HG02623 (cell line): ENCODE data around the gene NDUFV2.

Experiments
- ATAC-seq: cut with Tn5 transposase; IDR thresholded peaks from one replicate; pipeline ENCODE4 v1.9.1; 2021; ENCODE audit warnings: moderate library complexity; ENCODE audit not compliant: unreplicated experiment

NDUFV2 gene

DNA sequence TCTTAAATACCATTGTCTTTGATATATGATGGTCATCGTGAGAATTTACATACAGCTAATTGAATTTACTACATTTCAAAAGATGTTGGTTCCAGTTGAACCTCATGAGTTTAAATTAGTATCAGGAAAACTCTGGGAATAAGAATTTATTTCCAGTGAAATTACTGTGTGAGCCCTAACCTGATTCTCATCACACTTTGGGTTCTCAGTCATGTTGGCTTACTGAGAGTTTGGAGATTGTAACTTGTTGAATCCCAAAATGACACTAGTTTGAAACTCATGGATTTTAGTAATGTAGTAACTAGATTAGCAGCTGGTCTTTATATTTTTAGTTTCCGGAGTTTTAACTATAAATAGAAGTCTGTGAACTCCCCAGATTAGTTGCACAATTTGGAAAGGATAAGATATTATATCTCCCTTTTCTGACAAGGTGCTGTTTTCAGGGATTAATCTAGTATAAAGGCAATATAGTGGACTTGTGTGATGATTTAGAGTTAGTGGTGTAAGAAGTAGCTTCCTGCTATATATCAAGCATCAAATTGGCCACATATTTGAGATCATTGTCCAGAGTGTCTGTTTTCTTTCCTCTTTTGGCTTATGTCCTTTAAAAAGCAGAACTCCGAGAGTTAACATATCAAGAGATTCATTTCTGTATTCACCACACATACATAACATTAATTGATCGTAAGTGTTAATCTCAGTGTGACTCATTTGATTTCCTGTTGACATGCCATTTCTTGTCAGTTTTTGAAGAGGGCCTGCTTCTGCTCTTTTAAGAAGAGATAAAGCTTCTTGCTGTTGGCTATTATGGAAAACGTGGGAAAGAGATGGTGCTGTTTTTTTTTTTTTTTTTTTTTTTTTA, 15.7 kb downstream of the NDUFV2 start:
- no peak for ATAC-seq

DNA sequence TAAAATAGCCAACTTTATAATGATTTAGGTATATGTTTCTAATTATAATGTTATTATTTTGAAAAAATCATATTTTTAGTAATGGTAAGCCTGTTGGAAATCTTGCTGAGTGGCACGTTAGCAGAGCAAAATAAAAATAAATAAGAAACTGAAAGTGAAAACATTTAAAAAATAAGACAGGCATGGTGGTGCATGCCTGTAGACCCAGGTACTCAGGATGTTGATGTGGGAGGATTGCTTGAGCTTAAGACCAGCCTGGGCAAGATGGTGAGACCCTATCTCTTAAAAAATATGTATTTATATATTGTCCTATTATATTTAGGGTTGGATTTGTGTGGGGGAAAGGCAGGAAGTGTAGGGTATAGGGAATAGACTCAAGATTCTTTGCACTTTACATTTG, 18.3 kb downstream of the NDUFV2 start:
- ATAC-seq: no peak

DNA sequence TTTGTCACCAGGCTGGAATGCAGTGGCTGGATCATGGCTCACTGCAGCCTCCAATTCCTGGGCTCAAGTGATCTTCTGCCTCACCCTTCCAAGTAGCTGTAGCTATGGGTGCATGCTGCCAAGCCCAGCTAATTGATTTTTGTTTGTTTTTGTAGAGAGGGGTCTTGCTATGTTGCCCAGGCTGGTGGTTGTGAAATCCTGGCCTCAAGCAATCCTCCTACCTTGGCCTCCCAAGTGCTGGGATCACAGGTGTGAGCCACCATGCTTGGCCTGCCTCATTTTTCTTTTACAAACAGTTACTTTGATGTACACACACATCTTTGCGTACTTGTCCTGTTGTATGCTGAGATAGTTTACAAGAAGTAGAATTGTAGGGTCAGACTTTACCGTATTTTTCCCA, 21.0 kb downstream of the NDUFV2 start:
- ATAC-seq: no peak

DNA sequence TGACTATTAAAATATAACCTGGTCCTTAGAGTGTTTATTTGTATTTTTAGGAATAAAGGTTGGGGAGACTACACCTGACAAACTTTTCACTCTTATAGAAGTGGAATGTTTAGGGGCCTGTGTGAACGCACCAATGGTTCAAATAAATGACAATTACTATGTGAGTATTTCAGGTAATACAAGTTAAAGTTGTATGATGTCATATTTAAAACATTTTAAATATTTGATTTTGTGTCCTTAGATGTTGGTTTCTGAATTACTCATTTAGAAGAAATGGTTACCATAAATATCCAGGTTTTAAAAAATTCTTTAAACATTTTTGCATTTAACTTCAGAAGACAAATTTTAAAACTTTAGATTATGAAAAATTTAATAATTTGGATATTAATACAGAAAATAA, 22.3 kb downstream of the NDUFV2 start:
- ATAC-seq: no peak

DNA sequence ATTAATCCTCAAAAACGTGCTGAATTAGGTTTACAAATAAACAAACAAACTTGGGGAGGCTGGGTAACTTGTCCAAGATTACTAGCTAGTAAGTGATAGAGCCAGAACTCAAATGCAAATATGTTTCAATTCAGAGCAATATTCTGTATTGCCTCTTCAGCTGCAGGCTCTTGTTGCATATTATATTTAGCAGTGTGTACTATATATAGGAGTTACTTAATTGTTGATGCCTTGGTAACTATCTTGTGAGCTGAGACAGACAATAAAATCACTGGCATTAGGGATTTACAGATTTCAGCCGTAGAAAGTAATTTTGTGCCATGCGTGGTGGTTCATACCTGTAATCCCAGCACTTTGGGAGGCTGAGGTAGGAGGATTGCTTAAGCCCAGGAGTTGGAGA, 23.8 kb downstream of the NDUFV2 start:
- ATAC-seq: no peak

DNA sequence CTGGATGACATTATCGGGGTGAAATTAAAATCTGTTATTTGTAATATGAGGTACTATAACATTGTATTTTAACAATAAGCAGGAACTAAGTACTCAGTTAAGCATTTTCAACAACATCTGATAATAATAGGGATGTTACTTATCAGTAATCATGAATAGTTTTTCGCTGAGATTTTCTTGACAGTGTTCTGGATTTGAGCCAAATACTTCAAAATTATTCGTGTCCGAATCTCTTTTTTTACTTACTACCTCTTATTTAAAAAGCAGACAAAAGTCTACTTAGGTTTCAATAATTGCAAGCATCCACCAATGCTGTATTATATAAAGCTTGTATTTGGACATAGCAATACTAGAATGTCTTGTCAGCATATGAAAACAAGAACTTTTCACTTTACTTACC, 27.7 kb downstream of the NDUFV2 start:
- ATAC-seq: no peak

DNA sequence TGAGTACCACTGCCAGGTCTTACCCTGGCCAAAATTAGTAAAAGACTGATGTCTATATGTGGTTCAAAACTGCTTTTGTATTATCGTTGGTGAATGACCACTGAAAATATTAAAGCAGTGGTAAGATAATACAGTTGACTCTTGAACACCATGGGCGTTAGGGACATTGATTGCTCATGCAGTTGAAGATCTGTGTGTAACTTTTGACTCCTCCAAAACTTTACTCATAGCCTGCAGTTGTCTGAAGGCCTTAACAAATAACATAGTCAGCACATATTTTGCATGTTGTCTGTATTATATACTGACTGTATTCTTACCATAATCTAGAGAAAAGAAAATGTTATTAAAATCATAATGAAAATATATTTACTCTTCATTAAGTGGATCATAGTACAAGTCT, 28.3 kb downstream of the NDUFV2 start:
- ATAC-seq: no peak

DNA sequence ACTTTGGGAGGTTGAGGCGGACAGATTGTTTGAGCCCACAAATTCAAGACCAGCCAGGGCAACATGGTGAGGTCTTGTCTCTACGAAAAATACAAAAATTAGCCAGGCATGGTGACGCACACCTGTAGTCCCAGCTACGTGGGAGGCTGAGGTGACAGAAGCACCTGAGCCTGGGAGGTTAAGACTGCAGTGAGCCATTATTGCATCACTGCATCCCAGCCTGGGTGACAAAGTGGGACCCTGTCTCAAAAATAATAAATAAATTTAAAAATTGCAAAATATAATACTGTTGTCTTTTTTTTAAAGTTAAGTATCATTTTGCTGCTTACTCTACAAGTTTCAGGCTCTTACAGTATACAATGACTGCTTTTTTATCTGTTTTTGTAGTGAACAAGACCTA, 30.1 kb downstream of the NDUFV2 start:
- ATAC-seq: no peak

DNA sequence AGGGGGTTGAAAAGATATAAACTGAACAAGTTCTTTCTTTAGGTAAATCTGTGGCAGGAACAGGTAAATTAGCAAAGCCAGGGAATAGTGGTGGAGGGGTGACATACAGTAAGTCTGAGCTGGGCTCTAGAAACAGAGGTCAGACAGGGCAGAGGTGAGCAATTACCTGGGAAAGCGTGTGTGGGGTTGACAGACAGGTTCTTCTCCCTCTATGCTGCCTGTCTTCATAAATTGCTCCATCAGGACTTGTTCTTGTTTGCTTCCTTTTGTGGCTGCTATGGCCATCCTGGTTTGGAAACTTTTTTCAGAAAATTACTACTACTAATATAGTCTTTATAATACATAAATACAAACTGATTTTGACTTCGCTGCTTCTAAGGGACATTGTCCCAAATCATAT, 30.7 kb downstream of the NDUFV2 start:
- ATAC-seq: no peak

DNA sequence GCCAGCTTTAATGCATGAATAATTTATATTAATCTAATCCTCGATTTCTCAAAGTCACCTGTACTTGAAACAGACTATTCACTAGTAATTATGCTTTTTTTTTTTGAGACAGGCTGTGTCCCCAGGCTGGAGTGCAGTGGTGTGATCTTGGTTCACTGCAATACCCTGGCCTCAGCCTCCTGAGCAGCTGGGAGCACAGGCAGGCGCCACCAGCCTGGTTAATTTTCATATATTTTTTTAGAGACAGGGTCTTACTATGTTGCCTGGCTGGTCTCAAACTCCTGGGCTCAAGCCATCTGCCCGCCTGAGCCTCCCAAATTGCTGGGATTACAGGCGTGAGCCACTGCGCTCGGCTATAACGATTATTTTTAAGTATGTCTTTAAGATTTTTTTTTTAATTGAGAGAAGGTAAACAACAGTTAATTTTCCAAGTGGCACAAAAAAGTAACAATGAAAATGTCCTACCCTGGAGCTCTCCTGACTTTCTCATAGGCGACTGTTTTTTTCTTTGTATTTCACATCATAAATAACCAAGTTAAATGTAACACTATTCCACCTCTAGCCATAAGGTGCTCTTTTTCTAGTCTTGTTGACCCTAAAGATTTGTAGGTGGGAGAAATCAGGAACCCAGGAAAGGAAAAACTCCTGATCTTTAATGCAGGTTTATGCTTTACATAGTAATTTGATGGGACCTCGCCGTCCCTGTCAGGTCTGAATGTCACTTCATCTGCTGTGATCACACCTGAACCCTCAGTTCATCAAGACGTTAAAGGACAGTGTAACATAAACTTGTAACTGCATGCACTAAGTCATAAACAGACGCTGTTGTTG, 32.8 kb downstream of the NDUFV2 start:
- ATAC-seq: no peak

DNA sequence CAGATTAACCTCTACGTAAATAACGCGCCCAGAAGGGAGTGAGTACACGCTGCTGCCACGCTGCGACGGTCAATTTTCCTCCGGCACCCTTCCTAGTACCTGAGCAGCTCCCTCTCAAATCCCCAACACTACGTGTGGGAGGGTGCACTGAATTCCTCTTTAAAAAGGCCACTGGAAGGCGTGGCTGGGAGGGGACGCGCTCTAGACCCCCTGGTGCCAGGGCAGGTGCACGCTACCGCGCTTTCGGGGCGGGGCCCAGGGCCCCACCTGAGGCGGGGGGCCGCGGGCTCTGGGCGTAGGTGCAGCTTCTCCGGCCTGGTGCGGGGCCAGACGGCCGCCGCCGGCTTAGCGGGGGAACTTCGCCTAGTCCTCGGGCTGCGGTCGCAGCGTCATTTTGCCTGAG, 33.4 kb downstream of the NDUFV2 start:
- peak; percentile 18 for ATAC-seq

DNA sequence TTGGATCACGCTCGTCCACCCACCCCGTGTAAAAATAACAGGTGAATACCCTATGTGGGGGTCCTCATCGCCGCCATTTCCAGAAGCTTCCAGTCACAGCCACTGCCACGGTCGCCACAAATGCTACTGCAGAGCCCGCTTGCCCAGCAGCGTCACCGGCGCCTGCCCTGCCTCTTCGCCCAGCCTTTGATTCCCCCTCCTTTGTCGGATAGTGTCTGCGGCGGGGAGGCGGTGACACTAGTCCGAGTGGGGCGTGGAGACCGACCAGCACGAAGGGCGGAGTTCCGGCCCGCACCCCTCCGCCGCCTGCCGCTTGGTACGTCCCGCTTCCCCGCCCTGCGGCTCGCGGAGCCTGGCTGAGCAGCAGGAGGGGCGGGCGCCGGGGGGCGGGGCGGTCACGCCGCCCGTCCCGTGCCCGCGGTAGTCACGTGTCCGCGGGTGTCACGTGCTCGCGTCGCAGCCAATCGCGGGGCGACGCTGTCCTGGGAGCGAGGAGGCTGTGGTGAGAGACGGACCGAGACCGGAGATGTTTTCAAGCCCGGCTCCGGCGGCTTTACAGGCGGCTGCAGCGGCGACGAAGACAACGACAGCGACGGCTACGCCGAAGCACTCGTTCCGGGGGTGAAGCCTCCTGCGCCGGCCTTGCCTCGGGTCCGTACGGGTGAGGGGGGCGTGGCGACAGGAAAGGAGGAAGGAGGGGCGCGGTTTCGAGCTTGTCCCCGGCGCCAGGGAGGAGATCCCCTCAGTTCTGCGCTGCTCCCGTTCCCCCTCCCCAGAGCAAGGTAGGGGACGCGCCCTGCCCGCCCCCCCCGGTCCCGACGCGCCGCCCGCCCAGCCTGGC, 34.0 kb downstream of the NDUFV2 start, which contains the start of gene ANKRD12:
Gene ANKRD12, plus strand, starts transcription at position 467 of the 841 bp plus-strand sequence. CDS start 45,652 bp downstream, outside the sequence.
- peak; percentile 66 for ATAC-seq

DNA sequence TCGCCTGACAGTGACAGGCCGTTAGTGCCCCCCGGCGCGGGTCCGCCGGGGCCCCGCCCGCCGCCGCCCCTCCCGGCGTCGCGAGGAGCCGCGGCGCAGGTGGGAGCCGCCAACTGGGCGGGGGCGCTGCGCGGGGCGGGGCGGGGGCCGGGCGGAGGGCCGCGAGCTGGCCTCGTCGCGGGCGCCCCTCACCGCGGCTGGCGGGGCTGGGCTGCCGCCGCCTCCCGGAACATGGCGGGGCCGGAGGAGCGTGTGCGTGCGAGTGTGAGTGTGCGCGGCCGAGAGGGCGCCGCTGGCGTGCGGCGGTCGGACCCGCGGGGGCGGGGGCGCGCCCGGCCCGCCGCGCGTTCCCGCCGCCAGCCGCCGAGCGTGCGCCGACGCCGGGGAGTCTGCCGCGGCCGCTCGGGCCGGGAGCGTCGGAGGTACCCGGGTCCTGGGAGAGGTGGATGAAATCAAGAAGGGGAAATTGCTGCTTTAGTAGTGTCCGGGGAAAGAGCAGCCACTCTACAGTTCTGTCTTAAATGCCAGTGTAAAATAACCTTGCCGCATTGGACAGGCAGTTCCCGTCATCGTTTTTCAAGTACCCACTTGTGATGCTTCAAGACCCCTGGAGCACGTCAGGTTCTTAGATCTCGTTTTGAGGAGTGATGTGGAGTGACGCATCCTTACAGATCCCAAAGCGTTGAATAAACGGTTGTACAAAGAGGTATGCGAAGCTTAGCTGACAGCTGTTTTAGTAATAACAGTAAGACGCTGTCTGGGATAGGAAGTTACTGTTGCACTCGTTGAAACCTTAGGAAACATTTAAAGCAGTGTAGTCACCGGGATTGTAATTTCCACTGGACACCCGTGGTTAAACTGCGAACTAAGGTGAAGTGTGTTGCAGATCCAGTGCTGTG, 34.9 kb downstream of the NDUFV2 start:
- peak; percentile 27 for ATAC-seq

DNA sequence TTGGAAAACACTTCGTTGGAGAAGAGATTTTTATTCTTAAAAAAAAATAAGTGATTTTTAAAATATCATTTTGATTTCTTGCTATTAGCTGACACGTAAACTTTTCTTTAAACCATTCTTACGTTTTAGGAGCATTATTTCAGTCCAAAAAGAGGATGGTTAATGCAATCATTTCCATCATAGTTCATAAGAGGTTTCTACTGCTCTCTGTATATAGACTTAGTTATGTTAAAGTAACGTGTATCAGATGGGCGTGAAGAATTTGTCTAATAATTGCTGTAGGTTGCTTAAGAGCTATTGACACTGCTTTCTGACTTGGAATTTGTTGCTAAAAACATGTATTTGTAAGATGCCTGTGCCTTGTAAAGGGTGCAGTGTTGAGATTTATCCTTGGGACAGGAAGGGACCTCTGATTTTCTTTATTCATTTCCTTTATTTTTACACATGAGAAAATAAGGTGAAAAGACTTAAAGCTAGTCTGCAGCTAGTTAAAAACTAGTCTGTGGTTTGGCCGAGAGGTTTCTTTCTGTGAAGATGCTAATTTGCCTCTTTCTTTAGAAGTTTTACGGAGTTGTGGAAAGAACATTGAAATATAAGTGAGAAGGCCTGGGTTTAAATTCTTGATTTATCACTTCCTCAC, 37.0 kb downstream of the NDUFV2 start:
- ATAC-seq: no peak

DNA sequence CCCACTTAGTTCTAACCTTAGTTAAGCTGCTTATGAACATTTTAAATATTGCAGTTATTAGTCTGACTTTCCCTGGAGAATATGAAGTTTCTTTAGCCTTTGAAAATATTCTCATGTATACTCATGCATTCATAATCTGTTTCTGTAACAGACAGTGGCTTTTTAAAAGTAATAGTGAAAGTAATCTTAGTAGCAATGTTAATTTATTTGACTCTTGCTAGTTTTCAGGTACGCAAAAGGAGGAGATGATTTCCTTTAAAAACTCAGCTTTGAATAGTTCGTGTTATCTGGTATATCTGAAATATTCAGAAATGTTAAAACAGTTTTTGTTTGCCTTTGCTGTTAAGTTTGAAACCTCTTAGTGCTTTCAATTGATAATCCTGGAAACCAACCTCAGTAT, 37.9 kb downstream of the NDUFV2 start:
- no peak for ATAC-seq

DNA sequence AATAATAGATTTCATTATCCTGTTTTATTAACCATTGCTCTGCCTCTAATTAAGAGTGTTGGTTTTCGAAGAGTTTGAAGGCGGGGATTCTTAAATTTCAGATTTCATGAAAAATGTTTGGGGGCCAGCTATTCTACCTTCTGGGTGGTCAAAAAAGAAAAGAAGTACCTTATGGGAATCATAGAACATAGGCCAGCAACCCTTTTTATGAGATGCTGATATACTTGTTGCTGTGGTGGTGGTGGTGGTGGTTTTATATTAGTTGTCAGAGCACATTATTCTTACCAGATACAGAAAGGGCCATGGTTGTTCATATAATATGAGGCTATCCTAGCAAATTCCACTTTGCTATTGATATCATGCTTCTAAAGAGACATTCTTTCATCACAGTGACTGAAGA, 38.5 kb downstream of the NDUFV2 start:
- ATAC-seq: no peak

DNA sequence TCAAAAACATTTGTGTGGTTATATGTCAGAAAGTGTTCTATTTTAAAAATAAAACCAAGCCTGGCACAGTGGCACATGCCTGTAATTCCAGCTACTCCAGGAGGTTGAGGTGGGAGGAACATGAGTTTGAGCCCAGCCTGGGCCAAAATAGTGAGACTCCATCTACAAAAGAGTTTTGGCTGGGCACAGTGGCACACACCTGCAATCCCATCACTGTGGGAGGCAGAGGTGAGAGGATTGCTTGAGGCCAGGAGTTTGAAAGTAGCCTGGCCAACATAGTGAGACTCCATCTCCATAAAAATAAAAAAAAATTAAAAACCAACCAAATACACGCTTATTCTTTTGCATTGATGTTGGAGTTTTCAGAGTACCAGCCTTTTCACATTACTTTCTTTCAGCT, 43.7 kb downstream of the NDUFV2 start:
- no peak for ATAC-seq

DNA sequence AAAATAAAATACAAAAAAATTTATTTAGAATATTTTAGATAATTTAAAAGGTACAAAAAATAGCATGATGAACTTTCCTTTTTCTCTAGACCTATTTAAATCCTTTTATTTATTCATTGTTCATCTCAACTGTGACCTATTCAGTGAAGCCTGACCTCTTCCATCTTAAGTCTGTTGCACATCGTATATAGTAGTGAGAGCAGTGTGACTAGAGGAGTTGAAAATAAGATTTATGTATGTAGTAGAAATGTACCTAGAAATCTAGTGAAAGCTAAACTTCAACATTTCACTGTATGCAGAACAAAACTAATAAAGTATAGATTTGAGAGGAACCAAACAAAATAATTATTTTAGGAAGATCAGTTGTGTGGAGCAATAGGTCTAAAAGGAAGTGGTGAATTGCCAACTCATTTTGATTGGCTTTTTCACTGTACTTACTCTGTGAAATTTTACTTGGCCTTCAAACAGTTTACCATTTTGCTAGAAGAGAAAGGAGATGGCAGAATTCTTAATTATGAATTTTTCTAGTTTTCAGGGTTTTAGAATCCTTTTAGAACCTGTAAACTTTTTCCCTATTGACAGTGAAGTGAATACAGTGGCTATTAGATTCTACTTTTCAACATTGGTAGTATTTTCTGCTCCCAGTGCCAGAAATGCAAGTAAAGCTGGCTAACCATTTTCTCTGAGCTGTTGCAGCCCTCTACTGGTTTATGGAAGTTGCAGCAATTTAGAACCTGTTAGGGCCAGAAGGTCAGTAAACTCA, 45.1 kb downstream of the NDUFV2 start:
- ATAC-seq: no peak

DNA sequence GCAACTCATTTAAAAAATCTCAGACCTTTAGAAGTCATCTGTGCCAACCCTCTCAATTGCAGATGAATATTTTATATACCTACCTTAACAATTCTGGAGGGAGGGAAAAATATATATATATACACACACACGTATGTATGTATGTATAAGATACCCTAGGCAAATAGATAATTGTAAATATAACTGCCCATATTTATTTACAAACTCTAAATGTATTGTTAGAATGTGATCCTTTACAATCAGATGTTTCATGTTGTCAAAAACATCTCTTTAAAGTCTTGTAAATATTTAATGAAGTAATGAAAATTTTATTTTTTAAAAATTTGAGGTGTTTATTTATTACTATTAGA, 45.7 kb downstream of the NDUFV2 start:
- ATAC-seq: no peak
